HG03095 (cell line): ENCODE measurements around the gene PGA4.
A peak's percentile ranks its signal among the peaks of the same experiment; 100 is the strongest.
"Not testable (repeated sequence)": the region's sequence is repeated elsewhere in the genome, so short reads cannot be mapped to it uniquely, and the experiment has no call there.

Source experiments
- ATAC-seq: cut with Tn5 transposase; IDR thresholded peaks from one replicate; pipeline ENCODE4 v1.9.1; 2021; ENCODE audit warnings: moderate library complexity; ENCODE audit not compliant: unreplicated experiment

The PGA4 gene

GRCh38 chr11:61248071-61248470, 25.9 kb downstream of the PGA4 start:
- not testable (repeated sequence) for ATAC-seq

- ATAC-seq: not testable (repeated sequence)
Observed at GRCh38 chr11:61249201-61249600, 27.1 kb downstream of the PGA4 start.

GRCh38 chr11:61250796-61251765, 28.9 kb downstream of the PGA4 start:
- ATAC-seq: not testable (repeated sequence)

DNA sequence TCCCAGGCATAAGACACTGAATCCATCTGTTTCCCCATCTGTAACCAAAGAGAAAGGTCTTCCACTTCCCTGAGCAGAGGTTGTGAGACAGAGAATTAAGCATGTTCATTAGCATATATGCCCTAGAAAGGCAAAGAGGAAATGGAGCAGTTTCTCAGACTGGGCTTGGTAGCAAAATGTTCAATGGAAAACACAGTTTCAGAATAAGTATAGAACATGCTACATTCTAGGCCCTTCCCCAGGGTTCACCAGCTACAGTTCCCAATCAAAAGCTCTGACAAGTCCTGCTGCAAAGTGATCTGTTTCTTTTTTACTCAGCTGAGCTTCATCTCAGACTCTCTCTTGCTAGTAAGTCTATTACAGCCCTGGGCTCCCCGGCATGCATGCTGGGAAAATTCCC, 30.2 kb downstream of the PGA4 start:
- ATAC-seq: not testable (repeated sequence)

GRCh38 chr11:61254403-61255025, 32.4 kb downstream of the PGA4 start:
- ATAC-seq: peak; percentile 54

DNA sequence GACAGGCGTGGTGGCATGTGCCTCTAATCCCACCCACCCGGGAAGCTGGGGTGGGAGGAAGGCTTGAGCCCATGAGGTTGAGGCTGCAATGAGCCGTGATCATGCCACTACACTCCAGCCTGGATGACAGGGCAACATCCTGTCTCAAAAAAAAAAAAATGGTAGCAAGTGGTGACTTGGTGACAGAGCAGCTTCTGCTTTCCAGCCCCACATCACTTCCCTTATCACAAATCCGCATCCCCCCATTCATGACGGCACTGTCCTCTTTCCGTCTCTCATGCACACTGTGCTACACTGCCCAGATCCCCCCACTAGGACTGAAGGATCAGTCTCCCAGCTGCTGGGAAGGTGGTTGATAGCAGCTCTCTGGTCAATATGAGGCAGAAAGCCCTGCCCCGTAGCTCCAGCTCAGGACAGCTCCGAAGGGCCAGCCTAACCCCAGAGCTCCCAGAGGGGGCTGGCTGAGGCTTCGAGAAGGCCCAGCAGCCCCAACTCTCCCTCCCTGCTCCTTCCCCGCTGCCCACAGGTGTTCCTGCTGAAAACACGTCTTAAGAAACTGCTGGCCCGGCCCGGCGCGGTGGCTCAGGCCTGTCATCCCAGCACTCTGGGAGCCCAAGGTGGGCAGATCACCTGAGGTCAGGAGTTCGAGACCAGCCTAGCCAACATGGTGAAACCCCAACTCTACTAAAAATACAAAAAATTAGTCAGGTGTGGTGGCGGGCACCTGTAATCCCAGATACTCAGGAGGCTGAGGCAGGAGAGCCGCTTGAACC, 34.7 kb downstream of the PGA4 start:
- ATAC-seq: no peak

GRCh38 chr11:61258546-61258945, 36.4 kb downstream of the PGA4 start:
- no peak for ATAC-seq

DNA sequence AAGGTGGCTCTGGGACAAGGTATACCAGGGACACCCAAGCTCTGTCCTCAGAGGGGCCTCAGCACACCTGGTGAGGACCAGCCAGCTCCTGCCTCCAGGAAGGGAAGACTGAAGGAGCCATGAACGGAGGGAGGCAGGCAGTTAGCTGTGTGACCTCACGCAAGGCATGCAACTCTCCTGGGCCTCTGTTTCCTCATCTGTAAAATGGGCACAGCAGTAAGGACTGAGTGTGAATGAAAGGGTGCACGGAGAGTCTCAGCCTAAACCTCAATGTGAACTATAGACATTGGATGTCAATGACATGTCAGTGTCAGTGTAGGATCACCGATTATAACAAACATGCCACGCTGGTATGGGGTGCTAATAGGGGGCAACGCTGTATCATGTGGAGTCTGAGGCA, 37.2 kb downstream of the PGA4 start:
- ATAC-seq: no peak

- no peak for ATAC-seq
Observed at GRCh38 chr11:61264371-61264770, 42.2 kb downstream of the PGA4 start.

DNA sequence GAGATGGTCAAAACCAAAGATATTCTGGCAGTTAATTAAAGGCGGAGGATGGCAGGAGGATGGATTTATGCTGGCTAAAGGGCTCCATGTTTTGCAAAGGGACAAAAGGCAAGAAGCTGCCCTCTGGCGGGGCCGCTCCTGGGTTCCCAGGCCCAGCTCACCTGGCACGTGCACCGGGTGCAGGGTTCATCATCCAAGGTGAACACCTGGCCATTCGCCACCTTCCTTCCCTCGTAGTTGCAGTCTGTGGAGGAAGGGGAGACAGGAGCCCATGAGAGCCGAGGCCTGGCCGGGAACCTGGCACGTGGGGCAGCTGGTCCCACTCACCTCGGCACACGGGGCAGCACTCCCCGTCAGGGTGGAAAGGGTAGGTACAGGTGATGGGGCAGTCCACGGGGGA, 42.6 kb downstream of the PGA4 start:
- ATAC-seq: no peak

DNA sequence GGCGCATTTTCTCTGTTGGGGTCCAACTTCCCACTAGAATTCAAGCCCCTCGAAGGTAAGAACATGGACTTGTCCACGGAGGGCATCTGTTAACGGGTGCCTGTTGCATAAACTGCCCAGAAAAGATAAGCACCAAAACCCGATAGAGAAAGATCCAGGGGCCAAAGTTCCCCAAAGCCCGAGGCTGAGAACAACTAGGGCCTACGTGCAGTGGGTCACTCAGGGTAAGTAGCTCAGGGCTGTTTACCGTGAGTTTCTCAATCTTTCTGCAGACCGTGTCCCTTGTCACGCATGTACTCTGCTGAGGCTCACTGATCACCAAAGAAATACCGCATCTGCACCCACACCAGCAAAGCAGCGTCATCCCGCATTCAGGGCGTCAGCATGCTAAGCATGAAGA, 43.2 kb downstream of the PGA4 start:
- no peak for ATAC-seq

- no peak for ATAC-seq
Observed at GRCh38 chr11:61266602-61267001, 44.5 kb downstream of the PGA4 start.

DNA sequence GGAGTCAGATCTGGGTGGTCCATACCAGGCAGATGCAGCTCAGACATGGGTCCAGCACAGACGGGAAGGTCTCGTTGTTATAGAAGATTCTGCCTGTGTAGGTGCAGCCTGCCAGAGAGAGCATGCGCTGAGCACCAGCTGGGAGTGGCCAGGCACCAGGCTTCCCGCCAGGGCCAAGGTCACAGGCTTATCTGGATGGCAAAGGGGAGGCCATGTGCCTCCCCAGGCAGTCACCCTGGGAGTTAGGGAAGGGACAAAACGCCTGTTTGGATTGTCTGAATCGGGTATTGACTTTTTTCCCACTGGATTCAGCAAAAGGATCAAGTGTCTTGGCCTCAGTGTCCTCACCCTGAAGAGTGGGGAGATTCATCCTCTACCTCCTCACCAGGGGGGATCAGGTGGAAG, 45.3 kb downstream of the PGA4 start:
- no peak for ATAC-seq

DNA sequence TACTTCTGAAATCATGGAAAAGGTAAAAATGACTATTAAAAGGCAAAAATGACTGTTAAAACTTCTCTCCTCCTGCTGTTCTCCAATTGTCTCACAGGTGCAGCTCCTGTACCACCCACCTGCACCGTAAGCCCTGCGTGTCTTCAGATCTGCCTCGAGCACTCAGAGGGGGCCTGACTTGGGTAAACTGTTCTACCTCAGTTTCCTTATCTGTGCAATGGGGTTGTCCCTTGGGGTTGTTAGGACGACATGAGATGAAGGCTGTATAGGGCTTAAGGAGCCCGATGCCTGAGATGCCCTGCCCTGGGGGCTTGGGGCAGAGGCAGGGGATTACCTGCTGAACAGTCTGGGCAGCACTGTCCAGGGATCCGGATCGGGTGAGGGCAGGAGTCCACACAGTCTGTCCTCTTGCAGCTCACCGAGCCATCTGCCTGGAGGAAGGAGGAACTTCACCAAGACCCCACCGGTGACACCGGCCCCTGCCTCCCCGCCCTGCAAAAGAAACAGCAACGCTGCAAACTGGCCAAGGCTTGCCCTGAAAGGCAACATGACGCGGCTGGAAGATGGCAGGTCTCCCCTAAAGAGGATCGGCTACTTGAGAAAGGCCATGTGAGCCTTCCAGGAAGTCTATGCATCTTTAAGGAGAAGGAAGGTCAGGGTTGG, 46.6 kb downstream of the PGA4 start:
- no peak for ATAC-seq

DNA sequence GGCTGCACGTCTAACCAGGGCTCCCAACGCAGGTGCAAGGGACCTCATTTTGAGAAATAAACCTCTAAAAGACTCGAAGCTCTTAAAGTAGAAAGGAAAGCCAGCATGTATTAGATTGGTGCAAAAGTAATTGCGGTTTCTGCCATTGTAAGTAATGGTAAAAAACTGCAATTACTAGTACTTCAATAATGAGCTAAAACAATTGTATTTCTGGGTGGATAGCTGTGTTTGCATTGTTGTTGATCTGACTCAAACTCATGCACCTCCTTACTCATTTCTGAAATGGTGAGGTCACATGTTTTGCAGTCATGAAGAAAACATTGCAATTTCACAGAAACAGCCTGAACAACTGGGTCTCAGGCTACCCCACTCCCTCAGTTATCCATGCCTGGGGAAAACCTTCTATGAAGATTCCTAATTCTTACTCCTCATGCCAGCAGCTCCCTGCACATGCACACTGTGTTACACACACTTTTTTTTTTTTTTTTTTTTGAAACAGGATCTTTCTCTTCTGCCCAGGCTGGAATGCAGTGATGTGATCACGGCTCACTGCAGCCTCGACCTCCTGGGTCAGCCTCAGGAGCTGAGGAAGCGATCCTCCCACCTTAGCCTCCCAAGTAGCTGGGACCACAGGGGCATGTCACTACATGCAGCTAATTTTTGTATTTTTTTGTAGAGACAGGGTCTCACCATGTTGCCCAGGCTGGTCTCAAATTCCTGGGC, 48.4 kb downstream of the PGA4 start:
- ATAC-seq: no peak

DNA sequence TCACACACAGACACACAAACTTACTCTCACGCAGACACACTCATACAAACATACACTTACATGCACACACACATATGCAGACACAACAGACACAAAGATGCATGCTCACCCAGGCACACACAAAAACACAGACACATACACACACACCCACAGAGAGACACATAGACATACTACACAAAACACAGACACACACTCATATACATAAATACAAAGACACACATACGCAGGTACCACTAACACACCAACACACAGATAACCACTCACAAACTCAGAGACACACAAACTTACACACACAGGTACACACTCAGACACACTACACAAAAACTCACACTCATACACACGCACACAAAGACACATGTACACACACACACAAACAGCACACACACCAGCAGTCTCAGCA, 50.6 kb downstream of the PGA4 start:
- no peak for ATAC-seq

DNA sequence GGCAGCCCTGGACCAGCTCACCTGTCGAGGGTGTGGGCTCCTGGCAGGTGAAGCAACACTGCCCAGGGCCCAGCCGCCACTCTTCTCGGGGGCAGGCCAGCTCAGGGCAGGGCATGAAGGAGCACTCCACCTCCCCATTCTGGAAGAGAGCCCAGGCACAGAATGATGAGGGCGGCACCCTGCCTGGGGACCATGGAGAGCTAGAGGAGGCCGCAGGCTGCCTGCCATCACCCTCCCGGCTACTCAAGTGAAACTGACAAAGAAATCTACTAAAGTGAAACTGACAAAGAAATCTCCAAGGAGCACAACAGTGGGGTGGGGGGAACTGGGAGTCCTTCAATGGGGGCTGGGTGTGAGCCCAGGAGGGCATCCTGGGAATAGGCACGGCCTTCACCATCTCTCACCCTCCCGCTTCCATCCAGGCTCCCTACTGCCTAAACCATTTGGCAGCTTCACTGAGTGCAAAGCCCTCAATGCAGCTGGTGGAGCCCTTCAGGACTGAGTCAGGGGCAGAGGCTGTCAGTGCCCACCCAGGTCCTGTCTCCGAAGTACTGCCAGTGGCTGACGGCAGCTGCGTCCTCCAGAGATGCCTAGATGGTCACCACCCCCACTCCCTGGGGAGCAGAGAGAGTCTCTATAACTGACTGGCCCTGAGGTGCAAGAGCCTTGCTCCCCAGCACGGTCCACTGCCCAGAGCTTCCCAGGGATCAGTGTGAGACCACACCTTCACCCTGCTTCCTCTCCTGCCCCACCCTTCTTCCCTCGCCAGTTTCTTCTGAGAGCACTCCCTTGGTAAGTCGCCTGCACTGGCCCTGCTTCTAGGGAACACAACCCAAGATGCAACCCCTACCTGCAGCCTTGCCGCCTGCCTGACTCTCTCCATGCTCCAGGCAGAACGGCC, 51.3 kb downstream of the PGA4 start:
- ATAC-seq: no peak

DNA sequence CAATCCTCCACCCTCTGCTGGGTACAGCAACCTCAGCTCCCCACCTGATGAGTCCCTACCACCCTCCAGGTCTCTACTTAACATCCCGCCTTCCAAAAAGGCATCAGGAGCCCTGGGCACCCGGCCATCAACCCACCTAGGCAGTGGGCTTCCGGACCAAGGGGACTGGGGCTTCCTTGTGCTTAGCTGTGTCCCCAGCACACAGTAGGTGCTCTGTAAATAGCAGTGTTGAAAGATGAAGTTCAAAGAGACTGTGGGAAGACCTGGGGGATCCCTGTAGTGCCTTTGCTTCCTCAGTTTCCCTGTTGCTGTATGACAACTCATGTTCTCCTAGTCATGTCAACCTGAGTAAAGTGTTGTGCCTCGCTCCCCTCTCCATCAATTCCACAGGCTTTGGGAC, 51.9 kb downstream of the PGA4 start:
- no peak for ATAC-seq

GRCh38 chr11:61275191-61275590, 53.0 kb downstream of the PGA4 start:
- no peak for ATAC-seq
